Body of pancreas (tissue), 4 donors: ENCODE data around the gene OR10V1. TPM values are rescaled to one million over a fixed set of nuclear protein-coding genes. Genes with fewer than 3 reads are reported as not detected.

ENCODE experiments used
- ATAC-seq: fragments of 150-250 bp; one replicate; pipeline ENCODE4 v1.9.1; 2016
- DNase-seq, 4 donors: peaks; one replicate each; pipeline ENCODE4 v3.0.0-alpha.2; 2019
- H3K27ac ChIP-seq, 4 donors: fragments of 200-600 bp; sonication (generic); 1 replicate in 3 of 4; 2 replicates in 1 of 4; pipeline versions ENCODE4 v1.5.1 to v1.6.1; 2016 to 2019; ENCODE audit warnings: mild to moderate bottlenecking in 1 of 4, mixed read lengths in 1 of 4, moderate library complexity in 1 of 4
- H3K27me3 ChIP-seq, 2 donors: fragments of 200-600 bp; sonication (generic); one replicate each; pipeline ENCODE4 v1.6.0; 2016; ENCODE audit warnings: mild to moderate bottlenecking in 1 of 2
- H3K36me3 ChIP-seq, 2 donors: fragments of 200-600 bp; sonication (generic); replicated peaks in 1 of 2; 2 replicates each; pipeline ENCODE4 v1.5.1; 2016; ENCODE audit warnings: low read depth in 2 of 2; ENCODE audit not compliant: insufficient read depth in 1 of 2
- H3K4me1 ChIP-seq: fragments of 200-600 bp; sonication (generic); one replicate; pipeline ENCODE4 v1.6.0; 2016
- H3K4me3 ChIP-seq, 2 donors: fragments of 200-600 bp; sonication (generic); 1 replicate in 1 of 2; 2 replicates in 1 of 2; pipeline ENCODE4 v1.5.1; 2016 to 2019
- H3K9me3 ChIP-seq, 3 donors: fragments of 200-600 bp; sonication (generic); 1 replicate in 2 of 3; 2 replicates in 1 of 3; pipeline ENCODE4 v1.5.1; 2016
- CTCF ChIP-seq, 7 experiments: fragments of 450-650 bp in 4 of 7; fragments of 200-600 bp in 3 of 7; sonication (generic) in 3 of 7; IDR thresholded peaks; one replicate each; pipeline ENCODE4 v1.5.1; 2016 to 2019; ENCODE audit warnings: antibody characterized with exemption in 7 of 7
- POLR2A ChIP-seq, 3 donors: fragments of 450-650 bp; IDR thresholded peaks; one replicate each; pipeline ENCODE4 v1.6.1; 2016; ENCODE audit warnings: antibody characterized with exemption in 3 of 3, mild to moderate bottlenecking in 2 of 3
- WGBS, 2 donors: methylation state at CpG; one replicate each; pipeline ENCODE4 v1.1.5; 2017; 5-methylcytosine and 5-hydroxymethylcytosine counted together
- intact Hi-C: fragments of 100-400 bp; cut with DNase I; formaldehyde crosslinking; loops from one replicate; pipeline ENCODE4 v1.15.1; 2023
- total RNA-seq, 2 donors: library from RNA; depleted of rRNA; stranded (reverse); fragments of >200 nt; gene quantifications; one replicate each; pipeline ENCODE4 v1.1.0, GENCODE V29; 2016

Gene OR10V1
- total RNA-seq, 2 donors from 2014 or later = not detected

- WGBS, 2 donors = 92% methylated on average over 11 of the region's 11 CpGs
- no peaks in the 10 kb centered on the region for H3K9me3 ChIP-seq
- no peak for DNase-seq
- no peaks in the 10 kb centered on the region for H3K36me3 ChIP-seq
- intact Hi-C loops = no loop called here
- no peak overlapping the region for H3K27ac ChIP-seq
- no peak overlapping the region for H3K4me3 ChIP-seq
- no peaks in the 10 kb centered on the region for H3K27me3 ChIP-seq
- H3K4me1 ChIP-seq = peaks cover 28% of the 10 kb centered on the region
- no peak for TF ChIP-seq CTCF (IDR thresholded peaks at IDR 0.05)
- TF ChIP-seq POLR2A (IDR thresholded peaks at IDR 0.05) = no peak
- no peak for ATAC-seq
Measured at GRCh38 chr11:59671471-59671870, 42.2 kb downstream of the OR10V1 start.

GRCh38 chr11:59669611-59670009 is 44.0 kb downstream of the OR10V1 start:
- peak; percentile 11 for ATAC-seq
- peak in 1 of 4 donors; percentile 45 for DNase-seq
- H3K27ac ChIP-seq = peak overlapping the region; percentile 85 to 99 (median 94)
- intact Hi-C loops = no loop called here
- peak overlapping the region; percentile 17 to 50 for H3K4me3 ChIP-seq
- H3K27me3 ChIP-seq = no peaks in the 10 kb centered on the region
- H3K4me1 ChIP-seq = peaks cover 30% of the 10 kb centered on the region
- WGBS, 2 donors = 5 to 12% methylated on average over 8 to 22 of the region's 22 CpGs
- no peak for TF ChIP-seq POLR2A (IDR thresholded peaks at IDR 0.05)
- TF ChIP-seq CTCF (IDR thresholded peaks at IDR 0.05) = peak in 1 of 7 experiments; percentile 3
- peaks cover 0 to 10% of the 10 kb centered on the region in 2 donors for H3K36me3 ChIP-seq
- no peaks in the 10 kb centered on the region for H3K9me3 ChIP-seq

- H3K27ac ChIP-seq = peak within 1 kb of the TSS; percentile 85 to 99 (median 94)
- H3K4me3 ChIP-seq = peak within 1 kb of the TSS; percentile 64 to 67
- intact Hi-C loops = no loop called here
- WGBS, 2 donors = 0% methylated on average over 28 to 66 of the region's 68 CpGs
- H3K9me3 ChIP-seq = no peaks in the 10 kb centered on the region
- DNase-seq = peak; percentile 99 to 100 (median 100)
- peak; percentile 96 for ATAC-seq
- peaks cover 0 to 10% of the 10 kb centered on the region in 2 donors for H3K36me3 ChIP-seq
- TF ChIP-seq POLR2A (IDR thresholded peaks at IDR 0.05) (peak; percentile 61 to 85 (median 84)), CTCF (IDR thresholded peaks at IDR 0.05) (peak in 1 of 7 experiments; percentile 25)
- peaks cover 30% of the 10 kb centered on the region for H3K4me1 ChIP-seq
- H3K27me3 ChIP-seq = no peaks in the 10 kb centered on the region
Measured at GRCh38 chr11:59668950-59669610, 44.6 kb downstream of the OR10V1 start, which contains the start of gene PATL1. Gene PATL1 (minus strand): TSS chr11:59669037. CDS start chr11:59668895, 142 bp downstream.

GRCh38 chr11:59668188-59668949 is 45.3 kb downstream of the OR10V1 start:
- Histone ChIP-seq H3K4me1 (peaks cover 30% of the 10 kb centered on the region), H3K36me3 (peaks cover 0 to 12% of the 10 kb centered on the region in 2 donors), H3K4me3 (peak overlapping the region; percentile 64 to 67), H3K27ac (peak overlapping the region; percentile 71 to 99 (median 94)), H3K27me3 (no peaks in the 10 kb centered on the region), H3K9me3 (no peaks in the 10 kb centered on the region)
- peak in 3 of 7 experiments; percentile 13 to 44 (median 33) for TF ChIP-seq CTCF (IDR thresholded peaks at IDR 0.05)
- peak in 1 of 3 donors; percentile 6 for TF ChIP-seq POLR2A (IDR thresholded peaks at IDR 0.05)
- DNase-seq = peak; percentile 32 to 63 (median 57)
- ATAC-seq = peak; percentile 37
- 0% methylated on average over 20 to 26 of the region's 39 CpGs for WGBS, 2 donors
- intact Hi-C loops = no loop called here
